OCI-LY3 (cell line): ENCODE data around the gene PRSS23.

Experiments
- H2AFZ ChIP-seq: fragments of 200-600, 300-600 bp; shearing (Covaris generic); 2 replicates; pipeline ENCODE4 v1.6.0; 2014; ENCODE audit warnings: antibody characterized with exemption, low read depth, low read length
- H3K27ac ChIP-seq: fragments of 200-600, 300-600 bp; sonication (generic); 2 replicates; pipeline ENCODE4 v1.5.1; 2014; ENCODE audit warnings: mild to moderate bottlenecking, low read length, moderate library complexity, mixed read lengths
- H3K27me3 ChIP-seq: fragments of 200-600, 300-600 bp; sonication (generic); 2 replicates; pipeline ENCODE4 v1.6.1; 2014; ENCODE audit warnings: low read depth, low read length, mixed read lengths
- H3K36me3 ChIP-seq: fragments of 200-600, 300-600 bp; sonication (generic); replicated peaks from 2 replicates; pipeline ENCODE3; 2014; ENCODE audit warnings: low read depth, low read length, mixed read lengths
- H3K4me1 ChIP-seq: fragments of 300-600, 200-600 bp; sonication (generic); 2 replicates; pipeline ENCODE4 v1.6.1; 2014; ENCODE audit warnings: low read length, mixed read lengths
- H3K4me2 ChIP-seq: fragments of 200-600, 300-600 bp; sonication (generic); 2 replicates; pipeline ENCODE4 v1.6.1; 2014; ENCODE audit warnings: low read length, mixed read lengths
- H3K4me3 ChIP-seq: fragments of 300-600, 200-600 bp; sonication (generic); 2 replicates; pipeline ENCODE4 v1.5.1; 2014; ENCODE audit warnings: antibody characterized with exemption, mild to moderate bottlenecking, low read length, moderate library complexity
- H3K79me2 ChIP-seq: fragments of 300-600, 200-600 bp; shearing (Covaris generic); 2 replicates; pipeline ENCODE4 v1.6.1; 2014; ENCODE audit warnings: mild to moderate bottlenecking, low read length, mixed read lengths
- H3K9ac ChIP-seq: fragments of 300-600, 200-600 bp; shearing (Covaris generic); 2 replicates; pipeline ENCODE4 v1.6.0; 2014; ENCODE audit warnings: mild to moderate bottlenecking, low read length, moderate library complexity
- H3K9me3 ChIP-seq: fragments of 200-600, 300-600 bp; shearing (Covaris generic); 2 replicates; pipeline ENCODE4 v1.6.1; 2014; ENCODE audit warnings: low read length, mixed read lengths; ENCODE audit not compliant: insufficient read depth
- H4K20me1 ChIP-seq: fragments of 200-600, 300-600 bp; sonication (generic); 2 replicates; pipeline ENCODE4 v1.6.1; 2016; ENCODE audit warnings: low read length, mixed read lengths; ENCODE audit not compliant: insufficient read depth
- CTCF ChIP-seq: fragments of 200-600, 300-600 bp; sonication (generic); IDR thresholded peaks from 2 replicates; pipeline ENCODE4 v1.5.1; 2014; ENCODE audit warnings: antibody characterized with exemption, low read length, low read depth
- EZH2phosphoT487 ChIP-seq: fragments of 200-600 bp; shearing (Covaris generic); IDR thresholded peaks from 2 replicates; pipeline ENCODE4 v1.6.1; 2018; ENCODE audit warnings: antibody characterized with exemption, mixed run types, low read depth

PRSS23 gene

GRCh38 chr11:86783661-86784060 lies 16.7 kb upstream of the PRSS23 start:
- Histone ChIP-seq H3K36me3 (no peaks in the 10 kb centered on the region), H2AFZ (no peak overlapping the region), H3K4me1 (no peaks in the 10 kb centered on the region), H4K20me1 (no peaks in the 10 kb centered on the region), H3K27me3 (0 out of 2 replicates have a peak, but pooled peaks cover 4% of the 10 kb centered on the region), H3K9me3 (no peaks in the 10 kb centered on the region), H3K9ac (no peak overlapping the region), H3K4me3 (no peak overlapping the region), H3K4me2 (no peak overlapping the region), H3K27ac (no peak overlapping the region), H3K79me2 (no peaks in the 10 kb centered on the region)
- TF ChIP-seq CTCF = no peak
- no peak for TF ChIP-seq EZH2phosphoT487

- no peaks in the 10 kb centered on the region for H3K79me2 ChIP-seq
- no peaks in the 10 kb centered on the region for H3K9me3 ChIP-seq
- H3K27ac ChIP-seq = no peak overlapping the region
- H3K4me3 ChIP-seq = no peak overlapping the region
- no peaks in the 10 kb centered on the region for H3K27me3 ChIP-seq
- H4K20me1 ChIP-seq = no peaks in the 10 kb centered on the region
- TF ChIP-seq CTCF = no peak
- TF ChIP-seq EZH2phosphoT487 = no peak
- no peaks in the 10 kb centered on the region for H3K4me1 ChIP-seq
- no peak overlapping the region for H2AFZ ChIP-seq
- H3K36me3 ChIP-seq = no peaks in the 10 kb centered on the region
- no peak overlapping the region for H3K4me2 ChIP-seq
- H3K9ac ChIP-seq = no peak overlapping the region
Observed at GRCh38 chr11:86784241-86784681, 16.1 kb upstream of the PRSS23 start.

GRCh38 chr11:86785576-86785975 lies 14.8 kb upstream of the PRSS23 start:
- Histone ChIP-seq H3K4me3 (no peak overlapping the region), H3K9ac (no peak overlapping the region), H3K4me1 (no peaks in the 10 kb centered on the region), H3K27ac (no peak overlapping the region), H3K4me2 (no peak overlapping the region), H2AFZ (no peak overlapping the region), H3K36me3 (no peaks in the 10 kb centered on the region), H3K79me2 (no peaks in the 10 kb centered on the region), H3K27me3 (no peaks in the 10 kb centered on the region), H3K9me3 (no peaks in the 10 kb centered on the region), H4K20me1 (no peaks in the 10 kb centered on the region)
- TF ChIP-seq CTCF (no peak), EZH2phosphoT487 (no peak)

GRCh38 chr11:86787018-86787536 lies 13.3 kb upstream of the PRSS23 start:
- no peaks in the 10 kb centered on the region for H3K4me1 ChIP-seq
- no peak overlapping the region for H2AFZ ChIP-seq
- H3K4me2 ChIP-seq = no peak overlapping the region
- TF ChIP-seq CTCF (no peak), EZH2phosphoT487 (no peak)
- no peaks in the 10 kb centered on the region for H3K36me3 ChIP-seq
- H3K27me3 ChIP-seq = no peaks in the 10 kb centered on the region
- no peak overlapping the region for H3K27ac ChIP-seq
- H4K20me1 ChIP-seq = no peaks in the 10 kb centered on the region
- H3K9me3 ChIP-seq = no peaks in the 10 kb centered on the region
- no peak overlapping the region for H3K9ac ChIP-seq
- H3K79me2 ChIP-seq = no peaks in the 10 kb centered on the region
- H3K4me3 ChIP-seq = no peak overlapping the region
